HPDE6-E6E7 (cell line): ENCODE measurements around the gene MARCHF4.
"Not testable (repeated sequence)": the region's sequence is repeated elsewhere in the genome, so short reads cannot be mapped to it uniquely, and the experiment has no call there.

ENCODE experiments used
- DNase-seq: peaks from one replicate; pipeline ENCODE4 v3.0.0; 2011; ENCODE audit warnings: missing footprints; ENCODE audit errors: extremely low spot score

The MARCHF4 gene

DNA sequence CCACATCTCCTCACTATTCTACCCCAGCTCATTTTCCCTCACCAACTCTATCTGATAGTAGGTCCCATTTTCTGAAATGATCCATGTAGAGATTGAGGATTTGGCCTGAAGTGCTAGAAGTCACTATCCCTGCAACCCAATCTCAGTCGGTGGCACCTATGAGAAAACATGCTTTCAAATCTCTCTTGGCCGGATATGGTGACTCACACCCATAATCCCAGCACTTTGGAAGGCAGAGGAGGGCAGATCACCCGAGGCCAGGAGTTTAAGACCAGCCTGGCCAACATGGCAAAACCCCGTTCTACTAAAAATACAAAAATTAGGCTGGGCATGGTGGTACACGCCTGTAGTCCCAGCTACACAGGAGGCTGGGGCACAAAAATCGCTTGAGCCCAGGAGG is 19.1 kb upstream of the MARCHF4 start:
- no peak for DNase-seq

DNA sequence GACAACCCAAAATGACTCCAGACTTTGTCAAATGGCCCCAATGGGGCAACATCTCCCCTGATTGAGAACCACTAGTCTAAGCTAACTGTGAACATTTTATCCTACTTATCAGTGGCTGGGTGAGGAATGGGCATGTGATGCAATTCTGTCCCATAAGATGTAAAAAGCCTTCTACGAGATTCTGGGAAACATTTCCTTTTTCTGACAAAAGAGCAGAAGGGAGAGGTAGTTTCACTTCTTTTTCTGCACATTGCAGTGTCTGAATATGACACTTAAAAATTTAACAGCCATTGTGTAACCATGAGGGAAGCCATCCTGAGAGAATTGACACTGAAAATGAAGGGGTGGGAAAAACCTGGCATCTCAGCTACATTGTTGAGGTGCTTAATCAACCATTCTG is 17.3 kb upstream of the MARCHF4 start:
- DNase-seq: no peak

DNA sequence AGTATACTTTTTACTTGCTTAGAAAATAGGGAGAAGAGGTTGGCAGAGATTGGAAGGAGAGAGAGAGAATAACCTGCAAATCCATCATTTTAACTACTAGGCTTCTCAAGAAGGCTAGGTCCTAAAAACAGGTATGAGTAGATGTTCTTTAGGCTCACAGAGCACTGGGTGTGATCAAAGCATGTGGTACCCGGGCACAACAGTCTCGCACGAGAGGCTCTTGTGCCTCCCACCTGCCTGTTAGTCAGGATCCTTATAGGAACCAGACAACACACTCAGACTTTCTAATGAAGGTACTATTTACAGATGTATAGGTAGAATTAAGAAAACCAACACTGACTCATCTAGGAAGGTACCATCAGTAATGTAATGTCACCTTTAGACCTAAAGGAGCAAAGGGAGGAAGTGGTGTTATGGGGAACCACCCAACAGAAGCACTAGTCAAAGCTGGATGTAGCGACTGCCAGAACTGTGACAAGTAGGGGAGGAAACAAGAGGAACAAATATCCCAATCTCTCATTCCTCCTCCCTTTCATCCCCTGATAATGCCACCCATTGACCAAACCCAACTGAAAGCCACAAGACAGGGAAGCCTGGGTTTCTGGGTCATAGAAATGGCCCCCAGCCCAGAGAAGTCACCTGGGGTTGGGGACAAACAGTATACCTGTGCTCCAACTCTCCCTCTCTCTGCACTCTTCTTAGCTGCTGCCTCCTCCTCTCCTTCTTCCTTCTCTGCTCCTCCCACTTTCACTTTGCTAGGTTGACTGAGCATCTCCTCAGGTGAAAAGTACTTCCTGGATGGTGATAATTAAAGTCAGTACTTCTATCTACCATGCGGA is 16.0 kb upstream of the MARCHF4 start:
- DNase-seq: no peak

DNA sequence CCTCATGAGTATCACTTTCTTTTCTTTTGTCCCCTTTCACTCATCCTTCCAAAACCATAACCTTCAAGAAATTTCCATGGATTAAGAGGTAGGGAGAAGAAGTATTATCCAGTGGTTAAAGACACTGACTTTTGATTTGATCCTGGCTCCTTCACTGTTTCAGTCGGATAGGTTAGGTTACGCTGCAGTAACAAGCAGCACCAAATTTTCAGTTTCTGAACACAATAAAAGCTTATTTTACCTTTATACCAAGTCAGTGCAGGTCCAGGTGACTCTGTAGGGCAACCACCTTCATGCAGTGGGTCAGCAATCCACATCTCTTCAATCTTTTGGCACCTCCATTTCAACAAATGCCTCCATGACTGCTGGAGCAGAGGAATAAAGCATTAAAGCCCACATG is 15.0 kb upstream of the MARCHF4 start:
- no peak for DNase-seq

- no peak for DNase-seq
These were observed 13.2 kb upstream of the MARCHF4 start for GRCh38 chr2:216385478-216385877.

DNA sequence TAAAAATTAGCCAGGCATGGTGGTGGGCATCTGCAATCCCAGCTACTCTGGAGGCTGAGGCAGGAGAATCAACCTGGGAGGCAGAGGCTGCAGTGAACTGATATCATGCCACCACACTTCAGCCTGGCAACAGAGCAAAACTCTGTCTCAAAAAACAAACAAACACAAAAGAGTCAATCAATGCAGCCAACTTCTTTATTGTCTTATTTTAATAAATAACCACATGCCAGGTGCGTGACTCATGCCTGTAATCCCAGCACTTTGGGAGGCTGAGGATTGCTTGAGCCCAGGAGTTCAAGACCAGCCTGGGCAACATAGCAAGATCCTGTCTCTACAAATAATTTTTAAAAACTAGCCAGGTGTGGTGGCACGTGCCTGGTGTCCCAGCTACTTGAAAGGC is 12.1 kb upstream of the MARCHF4 start:
- not testable (repeated sequence) for DNase-seq

GRCh38 chr2:216379977-216380376 is 7.7 kb upstream of the MARCHF4 start:
- no peak for DNase-seq

DNA sequence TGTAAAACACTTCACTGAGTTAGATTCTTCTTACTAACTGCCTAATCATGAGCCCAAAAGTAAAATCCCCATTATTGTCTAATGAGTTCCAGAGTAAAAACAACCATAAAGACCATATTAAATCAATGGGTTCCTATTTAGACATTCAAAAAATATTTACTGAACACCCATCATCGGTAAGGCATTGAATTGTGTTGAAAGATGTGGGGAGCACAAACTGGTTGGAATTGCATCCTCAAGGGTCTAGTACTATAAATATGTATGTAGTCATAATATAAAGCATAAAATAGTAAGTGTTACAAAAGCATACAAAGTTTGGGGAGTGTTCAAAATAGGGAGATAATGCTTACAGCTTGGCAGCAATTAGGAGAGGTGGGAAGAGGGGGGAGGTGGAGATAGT is 3.0 kb upstream of the MARCHF4 start:
- DNase-seq: no peak

GRCh38 chr2:216373896-216374295 is 1.6 kb upstream of the MARCHF4 start:
- DNase-seq: no peak

DNA sequence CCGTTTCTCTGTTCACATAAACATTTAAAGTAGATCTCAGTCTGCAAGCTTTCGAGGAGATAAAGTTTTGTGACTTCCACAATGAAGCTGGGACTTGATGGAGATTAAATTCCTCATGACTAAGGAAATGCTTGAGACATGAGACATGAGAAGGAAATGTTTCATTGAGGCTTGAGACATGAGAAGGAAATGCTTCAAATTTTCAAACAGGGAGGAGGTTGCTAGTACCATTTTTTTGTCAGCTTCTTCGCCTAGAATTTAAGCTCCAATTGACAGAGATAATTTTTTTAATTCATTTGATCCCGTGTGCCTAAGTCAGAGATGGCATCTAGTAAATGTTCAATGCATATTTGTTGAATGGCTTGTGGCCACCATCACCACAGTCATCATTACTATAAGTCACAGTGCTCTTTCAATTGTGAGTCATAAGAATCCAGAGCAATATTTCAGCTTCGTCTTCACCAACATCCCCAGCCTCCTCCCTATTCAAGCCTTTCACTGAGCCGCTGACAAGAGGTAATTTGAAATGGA is 543 bp upstream of the MARCHF4 start:
- DNase-seq: no peak

- DNase-seq: no peak
These were observed 1.1 kb downstream of the MARCHF4 start for GRCh38 chr2:216370961-216371712.

GRCh38 chr2:216369821-216370220 is 2.5 kb downstream of the MARCHF4 start:
- DNase-seq: no peak

DNA sequence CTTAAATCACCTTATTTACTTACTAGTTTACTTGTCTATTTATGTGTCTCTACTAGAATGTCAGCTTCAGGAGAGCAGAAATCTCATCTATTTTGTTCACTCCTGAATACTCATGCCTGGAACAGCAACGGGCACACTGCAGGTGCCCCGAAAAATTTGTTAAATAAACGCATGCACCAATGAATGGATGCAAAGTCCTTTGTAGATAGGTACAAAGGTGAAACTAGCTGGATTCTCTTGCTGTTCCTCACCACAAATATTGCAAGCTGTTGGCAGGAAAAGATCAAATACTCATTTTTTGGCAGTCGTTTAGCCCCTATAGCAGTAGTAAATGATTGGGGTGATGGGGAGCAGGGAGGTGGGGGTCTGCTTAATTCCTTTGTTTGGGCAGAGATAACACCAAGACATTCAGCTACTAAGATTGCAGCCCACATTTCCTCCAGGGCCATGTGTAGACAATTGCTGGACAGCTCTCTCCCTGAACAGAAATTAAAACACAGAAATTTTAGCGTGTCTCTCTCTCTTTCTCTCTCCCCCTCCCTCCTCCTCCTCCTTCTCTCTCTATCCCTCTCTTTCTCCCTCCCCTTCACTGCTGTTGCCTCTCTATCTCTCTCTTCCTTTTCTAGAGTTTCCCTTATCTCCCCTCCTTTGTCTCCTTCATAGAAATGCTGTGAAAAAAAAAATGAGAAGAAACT is 5.4 kb downstream of the MARCHF4 start:
- DNase-seq: no peak

DNA sequence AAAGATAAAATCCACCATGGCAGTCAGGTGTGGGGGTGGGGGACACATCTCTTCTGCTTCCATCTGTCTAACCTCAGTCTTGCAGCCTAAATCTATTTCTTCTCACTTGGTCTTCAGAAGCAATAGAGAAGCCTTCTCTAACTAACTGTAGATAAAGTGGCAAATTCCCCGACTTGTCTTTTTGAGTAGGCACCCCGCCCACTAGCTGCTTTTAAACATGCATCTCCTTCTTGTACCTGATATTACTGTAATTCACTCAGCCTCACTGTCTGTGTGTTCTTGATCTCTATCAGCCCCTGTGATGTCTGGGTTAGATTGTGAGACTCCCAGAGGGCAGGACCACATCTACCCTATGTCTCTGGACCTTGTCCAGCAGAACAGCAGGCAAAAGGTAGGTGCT is 6.8 kb downstream of the MARCHF4 start:
- no peak for DNase-seq

DNA sequence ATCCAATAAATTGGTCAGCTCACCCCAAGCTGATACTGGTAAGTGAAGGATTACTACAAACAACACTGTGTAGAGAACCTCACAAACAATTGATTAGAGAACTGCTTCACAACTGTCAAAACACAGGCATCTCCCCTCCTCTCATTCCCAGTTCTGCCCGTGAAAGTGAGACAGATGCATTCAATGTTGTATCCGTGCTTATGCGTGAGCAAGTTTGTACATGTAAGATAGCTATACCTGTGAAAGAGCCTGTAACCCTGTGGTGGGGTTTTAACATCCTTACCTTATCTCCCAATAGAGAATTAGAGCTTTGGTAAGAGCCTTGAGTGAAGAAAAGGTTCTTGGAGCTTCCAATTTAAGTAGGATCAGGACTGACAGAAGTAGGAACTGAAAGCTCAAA is 9.1 kb downstream of the MARCHF4 start:
- DNase-seq: no peak

DNA sequence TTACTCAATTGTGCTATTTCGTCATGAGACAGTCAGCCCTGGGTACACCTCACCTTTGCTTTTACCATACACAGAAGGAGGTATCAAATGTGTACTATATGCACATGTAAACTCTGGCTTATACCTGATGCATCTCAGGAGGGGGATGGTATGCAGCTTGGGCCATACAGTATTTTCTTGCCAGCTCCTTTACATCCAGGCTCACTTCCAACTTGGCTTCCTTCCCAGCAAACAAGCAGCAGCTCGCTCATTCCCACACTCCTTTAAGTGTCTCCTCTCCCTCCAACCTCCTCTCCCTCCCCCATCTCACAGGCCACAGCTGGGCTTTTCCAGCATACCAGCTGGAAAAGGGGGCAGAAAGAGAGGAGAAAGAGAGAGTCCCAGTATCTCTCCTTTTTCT is 9.6 kb downstream of the MARCHF4 start:
- DNase-seq: peak; percentile 63

GRCh38 chr2:216355711-216356110 is 16.6 kb downstream of the MARCHF4 start:
- DNase-seq: no peak

GRCh38 chr2:216354306-216354705 is 18.0 kb downstream of the MARCHF4 start:
- no peak for DNase-seq

DNA sequence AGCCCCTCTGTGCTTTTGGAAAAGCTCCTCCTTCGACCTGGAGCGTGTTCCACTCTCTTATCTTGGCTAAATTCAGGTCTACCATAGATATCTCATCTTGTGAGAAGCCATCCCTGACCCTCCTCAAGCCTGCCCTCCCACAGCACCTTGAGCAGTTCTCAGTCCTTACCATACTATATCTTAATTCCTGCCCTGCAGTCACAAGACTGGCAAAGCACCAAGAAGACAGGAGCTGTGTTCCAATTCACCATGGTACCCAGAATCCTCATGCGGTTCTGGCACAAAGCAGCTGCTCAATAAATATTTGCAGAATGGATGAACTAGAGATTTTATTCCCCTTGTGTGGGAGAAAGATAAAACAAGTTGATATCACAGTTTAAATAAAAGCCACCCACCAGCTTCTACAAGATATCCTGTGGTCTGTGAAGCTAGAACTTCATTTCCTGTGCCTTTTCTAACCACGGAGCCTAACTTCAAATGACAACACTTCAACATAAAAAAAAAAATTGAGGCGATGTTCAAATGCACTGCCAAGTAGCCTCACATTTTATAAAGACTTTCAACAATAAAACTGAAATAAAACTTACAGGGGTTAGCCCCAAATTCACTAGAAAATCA is 19.5 kb downstream of the MARCHF4 start:
- no peak for DNase-seq

GRCh38 chr2:216351172-216351925 is 20.9 kb downstream of the MARCHF4 start:
- DNase-seq: no peak

GRCh38 chr2:216350214-216350791 is 22.0 kb downstream of the MARCHF4 start:
- DNase-seq: peak; percentile 51
